Activated naive CD4-positive, alpha-beta T cell treated with anti-CD3 and anti-CD28 coated beads, Interleukin-2, amount 50 U/mL, for 72 hours (primary cell): ENCODE measurements around the gene ARRB2. TPM values are rescaled to one million over a fixed set of nuclear protein-coding genes. Genes with fewer than 3 reads are reported as not detected.
A peak's percentile ranks its signal among the peaks of the same experiment; 100 is the strongest.

ENCODE experiments used
- ATAC-seq, 2 donors: fragments of 150-1000 bp; cut with Tn5 transposase; 2 replicates each; pipeline ENCODE4 v1.10.0; 2021; ENCODE audit warnings: mild to moderate bottlenecking in 2 of 2, moderate library complexity in 2 of 2
- DNase-seq, 2 donors: peaks; one replicate each; pipeline ENCODE4 v3.0.0; 2021 to 2022; ENCODE audit warnings: low spot score in 2 of 2
- H3K27ac Mint-ChIP-seq, 2 donors: one replicate each; pipeline ENCODE4 v1.8.0; 2022; ENCODE audit warnings: mild to moderate bottlenecking in 2 of 2, mixed read lengths in 2 of 2
- H3K36me3 Mint-ChIP-seq, 2 donors: one replicate each; pipeline ENCODE4 v1.8.0; 2022; ENCODE audit warnings: mixed read lengths in 2 of 2
- H3K9me3 Mint-ChIP-seq, 2 donors: one replicate each; pipeline ENCODE4 v1.8.0; 2022; ENCODE audit warnings: mixed read lengths in 2 of 2
- total RNA-seq, 2 donors: library from RNA; stranded (reverse); gene quantifications; one replicate each; pipeline ENCODE4 v1.2.3, GENCODE V29; 2022

Gene ARRB2
- total RNA-seq, 2 donors from 2014 or later = 209 to 271 TPM

- H3K27ac Mint-ChIP-seq = peak within 1 kb of the TSS in 1 of 2 donors; percentile 66
- no peaks in the 10 kb centered on the region for H3K36me3 Mint-ChIP-seq
- ATAC-seq (peak; percentile 66 to 75), DNase-seq (peak in 1 of 2 donors; percentile 50)
- no peaks in the 10 kb centered on the region for H3K9me3 Mint-ChIP-seq
Observed at GRCh38 chr17:4739122-4740024, 28.9 kb downstream of the ARRB2 start, which contains the start of the genes CXCL16 and ZMYND15. Gene CXCL16, minus strand, starts transcription at chr17:4739928. Its CDS starts 589 bp downstream, at chr17:4739339. Gene ZMYND15, plus strand, starts transcription at chr17:4739833. Its CDS starts 716 bp downstream, at chr17:4740549.

DNA sequence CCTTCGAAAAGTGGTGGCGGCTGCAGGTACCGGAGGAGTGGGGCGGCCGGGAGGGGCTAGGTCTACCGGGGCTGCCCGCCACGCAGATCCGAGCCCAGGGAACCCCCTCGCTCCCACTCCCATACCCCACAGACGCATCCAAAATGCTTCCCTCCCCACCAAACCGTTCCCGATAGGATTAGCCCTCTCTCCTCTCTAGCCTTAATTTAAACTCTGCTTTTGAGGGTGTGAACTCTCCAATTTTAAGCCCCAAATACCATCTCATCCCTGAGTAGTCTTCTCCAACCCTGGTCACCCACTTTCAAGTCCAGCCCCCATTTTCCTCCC, 29.6 kb downstream of the ARRB2 start:
- ATAC-seq (no peak), DNase-seq (no peak)
- no peaks in the 10 kb centered on the region for H3K9me3 Mint-ChIP-seq
- no peak overlapping the region for H3K27ac Mint-ChIP-seq
- no peaks in the 10 kb centered on the region for H3K36me3 Mint-ChIP-seq

DNA sequence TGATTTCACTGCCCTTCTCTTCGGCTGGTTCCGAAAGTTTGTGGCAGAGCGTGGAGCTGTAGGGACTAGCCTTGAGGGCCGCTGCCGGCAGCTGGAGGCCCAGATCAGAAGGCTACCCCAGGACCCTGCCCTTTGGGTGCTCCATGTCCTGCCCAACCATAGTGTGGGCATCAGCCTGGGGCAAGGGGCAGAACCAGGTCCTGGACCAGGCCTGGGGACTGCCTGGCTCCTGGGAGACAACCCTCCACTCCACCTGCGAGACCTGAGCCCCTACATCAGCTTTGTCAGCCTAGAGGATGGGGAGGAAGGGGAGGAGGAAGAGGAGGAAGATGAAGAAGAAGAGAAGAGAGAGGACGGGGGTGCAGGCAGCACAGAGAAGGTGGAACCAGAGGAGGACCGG, 30.2 kb downstream of the ARRB2 start:
- H3K9me3 Mint-ChIP-seq = no peaks in the 10 kb centered on the region
- H3K36me3 Mint-ChIP-seq = no peaks in the 10 kb centered on the region
- ATAC-seq (no peak), DNase-seq (no peak)
- no peak overlapping the region for H3K27ac Mint-ChIP-seq

DNA sequence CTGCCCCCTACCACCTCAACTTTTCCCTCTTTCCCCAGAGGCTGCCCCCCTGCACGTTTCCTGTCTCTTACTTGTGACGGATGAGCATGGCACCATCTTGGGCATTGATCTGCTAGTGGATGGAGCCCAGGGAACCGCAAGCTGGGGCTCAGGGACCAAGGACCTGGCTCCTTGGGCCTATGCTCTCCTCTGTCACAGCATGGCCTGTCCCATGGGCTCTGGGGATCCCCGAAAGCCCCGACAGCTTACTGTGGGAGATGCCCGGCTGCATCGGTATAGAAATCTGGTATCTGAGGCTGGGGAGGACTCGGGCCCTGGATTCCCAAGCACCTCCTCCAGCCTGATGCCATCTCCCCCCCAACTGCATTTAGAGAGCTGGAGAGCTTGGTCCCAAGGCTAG, 31.1 kb downstream of the ARRB2 start:
- ATAC-seq (no peak), DNase-seq (no peak)
- no peaks in the 10 kb centered on the region for H3K9me3 Mint-ChIP-seq
- H3K27ac Mint-ChIP-seq = no peak overlapping the region
- no peaks in the 10 kb centered on the region for H3K36me3 Mint-ChIP-seq

GRCh38 chr17:4742133-4742532, 31.7 kb downstream of the ARRB2 start:
- Mint-ChIP-seq H3K9me3 (no peaks in the 10 kb centered on the region), H3K36me3 (no peaks in the 10 kb centered on the region), H3K27ac (no peak overlapping the region)
- ATAC-seq = no peak
- DNase-seq = no peak

DNA sequence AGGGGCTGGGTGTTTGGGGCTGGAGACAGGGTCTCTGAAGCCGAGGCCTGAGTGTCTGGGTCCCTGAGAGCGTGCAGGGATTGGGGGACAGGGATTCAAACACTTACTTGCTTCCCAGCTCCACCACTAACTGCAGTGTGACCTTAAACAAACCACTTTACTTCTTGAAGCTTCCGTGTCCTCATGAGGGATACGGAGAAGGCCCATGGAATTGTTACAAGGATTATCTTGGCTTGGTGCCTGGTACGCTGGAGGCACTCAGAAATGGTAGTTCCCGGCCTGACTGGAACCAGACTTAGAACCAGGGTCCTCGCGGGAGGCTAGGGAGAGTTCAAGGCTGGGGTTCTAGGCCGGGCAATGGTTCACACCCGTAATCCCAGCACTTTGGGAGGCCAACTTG, 32.2 kb downstream of the ARRB2 start:
- Mint-ChIP-seq H3K27ac (no peak overlapping the region), H3K36me3 (no peaks in the 10 kb centered on the region), H3K9me3 (no peaks in the 10 kb centered on the region)
- ATAC-seq = no peak
- DNase-seq = no peak

GRCh38 chr17:4743216-4743615, 32.8 kb downstream of the ARRB2 start:
- ATAC-seq (no peak), DNase-seq (no peak)
- Mint-ChIP-seq H3K27ac (peak overlapping the region in 1 of 2 donors; percentile 48), H3K36me3 (no peaks in the 10 kb centered on the region), H3K9me3 (no peaks in the 10 kb centered on the region)

DNA sequence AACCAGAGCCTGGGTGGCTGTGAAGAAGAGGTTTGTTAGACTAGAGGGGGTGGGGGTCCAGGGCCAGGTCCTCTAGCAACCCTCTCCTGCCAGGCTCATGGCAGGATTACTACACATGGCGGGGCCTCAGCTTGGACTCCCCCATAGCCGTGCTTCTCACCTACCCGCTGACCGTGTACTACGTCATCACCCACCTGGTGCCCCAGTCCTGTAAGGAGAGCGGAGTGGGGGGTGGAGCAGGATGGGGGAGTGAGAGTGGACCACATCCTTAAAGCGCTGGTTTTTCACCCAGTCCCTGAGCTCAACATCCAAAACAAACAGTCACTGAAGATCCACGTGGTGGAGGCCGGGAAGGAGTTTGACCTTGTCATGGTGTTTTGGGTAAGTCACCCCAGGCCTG, 33.5 kb downstream of the ARRB2 start:
- Mint-ChIP-seq H3K27ac (no peak overlapping the region), H3K36me3 (no peaks in the 10 kb centered on the region), H3K9me3 (no peaks in the 10 kb centered on the region)
- DNase-seq (no peak), ATAC-seq (no peak)

- no peaks in the 10 kb centered on the region for H3K9me3 Mint-ChIP-seq
- peak overlapping the region in 1 of 2 donors; percentile 57 for H3K27ac Mint-ChIP-seq
- H3K36me3 Mint-ChIP-seq = no peaks in the 10 kb centered on the region
- ATAC-seq = peak in 1 of 2 donors; percentile 19
- DNase-seq = no peak
Observed at GRCh38 chr17:4744999-4745969, 34.9 kb downstream of the ARRB2 start.

DNA sequence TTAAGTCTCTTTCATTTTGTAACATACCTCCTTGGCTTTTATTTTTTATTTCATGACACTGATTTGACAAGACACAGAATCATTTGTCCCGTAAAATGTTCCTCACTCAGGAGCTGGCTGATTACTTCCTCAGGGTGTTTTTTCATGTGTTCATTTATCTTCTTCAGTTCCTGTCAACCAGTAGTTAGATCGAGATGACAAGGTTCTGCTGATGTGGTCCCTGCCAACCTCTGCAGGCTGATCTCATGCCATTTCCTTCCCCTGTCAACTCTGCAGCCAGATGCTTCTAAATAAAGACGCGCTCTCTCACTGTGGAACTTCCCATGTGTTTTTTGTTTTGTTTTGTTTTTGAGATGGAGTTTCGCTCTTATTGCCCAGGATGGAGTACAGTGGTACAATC, 37.4 kb downstream of the ARRB2 start:
- no peak for DNase-seq

GRCh38 chr17:4748686-4749085, 38.3 kb downstream of the ARRB2 start:
- Mint-ChIP-seq H3K27ac (peak overlapping the region in 1 of 2 donors; percentile 48), H3K9me3 (no peaks in the 10 kb centered on the region), H3K36me3 (no peaks in the 10 kb centered on the region)
- ATAC-seq = no peak
- DNase-seq = no peak

More for the DNA sequence above, 37.4 kb downstream of the ARRB2 start:
- Mint-ChIP-seq H3K27ac (peak overlapping the region in 1 of 2 donors; percentile 48), H3K36me3 (no peaks in the 10 kb centered on the region), H3K9me3 (no peaks in the 10 kb centered on the region)
- peak; percentile 76 to 81 for ATAC-seq

DNA sequence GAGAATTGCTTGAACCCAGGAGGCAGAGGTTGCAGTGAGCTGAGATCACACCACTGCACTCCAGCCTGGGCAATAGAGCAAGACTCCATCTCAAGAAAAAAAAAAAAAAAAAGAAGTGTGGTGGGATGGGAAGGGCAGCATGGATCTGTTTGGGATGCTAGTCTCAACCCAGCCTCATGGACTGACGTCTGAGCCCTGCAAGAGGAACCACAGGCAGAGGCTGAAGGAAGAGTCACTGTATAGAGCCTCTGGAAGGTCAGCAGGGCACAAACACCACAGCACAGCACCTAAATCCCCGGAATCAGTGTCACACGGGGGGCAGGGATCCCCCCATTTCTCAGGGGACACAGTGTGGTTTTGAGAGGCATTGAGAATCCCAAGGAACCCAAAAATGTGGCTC, 40.2 kb downstream of the ARRB2 start:
- DNase-seq = no peak
- no peak for ATAC-seq
- Mint-ChIP-seq H3K36me3 (no peaks in the 10 kb centered on the region), H3K27ac (no peak overlapping the region), H3K9me3 (no peaks in the 10 kb centered on the region)

DNA sequence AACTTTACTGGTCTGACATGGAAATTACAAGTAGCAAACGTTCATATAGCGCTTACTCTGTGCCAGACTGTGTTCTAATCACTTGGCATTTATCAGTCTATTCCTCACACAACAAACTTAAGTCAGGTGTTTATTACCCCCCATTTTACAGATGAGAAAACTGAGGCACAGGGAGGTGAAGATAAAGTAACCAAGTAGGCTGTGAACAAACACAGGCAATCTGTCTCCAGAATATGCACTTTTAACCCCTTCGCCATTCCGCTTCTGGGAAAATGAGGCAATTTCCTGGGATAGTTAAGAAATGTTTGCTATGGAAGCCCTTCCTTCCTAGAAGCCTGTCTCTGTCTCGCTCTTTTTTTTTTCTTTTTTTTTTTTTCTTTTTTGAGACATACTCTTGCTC, 41.5 kb downstream of the ARRB2 start:
- H3K27ac Mint-ChIP-seq = no peak overlapping the region
- no peak for ATAC-seq
- H3K36me3 Mint-ChIP-seq = no peaks in the 10 kb centered on the region
- no peaks in the 10 kb centered on the region for H3K9me3 Mint-ChIP-seq
- no peak for DNase-seq

DNA sequence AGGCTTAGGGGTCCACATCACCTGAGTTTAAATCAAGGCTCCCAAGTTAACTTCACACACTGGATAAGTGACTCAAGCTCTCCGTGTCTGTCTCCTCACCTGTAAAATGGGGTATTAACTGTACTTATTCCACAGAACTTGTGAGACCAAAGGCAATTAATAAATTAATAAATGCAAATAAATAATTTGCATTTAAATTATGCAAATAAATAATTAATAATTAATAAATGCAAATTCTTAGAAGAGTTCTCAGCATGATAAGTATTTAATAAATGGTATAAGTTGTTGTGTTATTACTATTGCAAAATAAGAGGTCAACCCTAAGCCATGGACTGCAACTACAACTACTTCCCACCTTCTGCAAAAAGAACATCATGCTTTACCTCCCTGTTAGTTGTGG, 43.0 kb downstream of the ARRB2 start:
- DNase-seq (no peak), ATAC-seq (no peak)
- no peaks in the 10 kb centered on the region for H3K36me3 Mint-ChIP-seq
- H3K9me3 Mint-ChIP-seq = no peaks in the 10 kb centered on the region
- no peak overlapping the region for H3K27ac Mint-ChIP-seq

DNA sequence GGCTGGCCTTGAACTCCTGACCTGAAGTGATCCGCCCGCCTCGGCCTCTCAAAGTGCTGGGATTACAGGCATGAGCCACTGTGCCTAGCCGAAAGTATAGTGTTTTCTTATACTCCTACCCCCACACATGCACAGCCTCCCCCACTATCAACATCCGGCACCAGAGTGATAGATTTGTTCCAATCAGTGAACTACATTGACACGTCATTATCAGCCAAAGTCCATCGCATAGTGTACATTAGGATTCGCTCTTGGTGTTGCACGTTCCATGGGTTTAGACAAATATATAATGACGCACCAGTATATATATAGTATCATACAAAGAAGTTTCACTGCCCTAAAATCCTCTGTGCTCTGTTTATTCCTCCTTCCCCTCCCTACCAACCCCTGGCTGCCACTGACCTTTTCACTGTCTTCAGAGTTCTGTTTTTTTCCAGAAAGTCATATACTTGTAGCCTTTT, 49.4 kb downstream of the ARRB2 start:
- H3K36me3 Mint-ChIP-seq = no peaks in the 10 kb centered on the region
- H3K27ac Mint-ChIP-seq = no peak overlapping the region
- ATAC-seq (no peak), DNase-seq (no peak)
- no peaks in the 10 kb centered on the region for H3K9me3 Mint-ChIP-seq

DNA sequence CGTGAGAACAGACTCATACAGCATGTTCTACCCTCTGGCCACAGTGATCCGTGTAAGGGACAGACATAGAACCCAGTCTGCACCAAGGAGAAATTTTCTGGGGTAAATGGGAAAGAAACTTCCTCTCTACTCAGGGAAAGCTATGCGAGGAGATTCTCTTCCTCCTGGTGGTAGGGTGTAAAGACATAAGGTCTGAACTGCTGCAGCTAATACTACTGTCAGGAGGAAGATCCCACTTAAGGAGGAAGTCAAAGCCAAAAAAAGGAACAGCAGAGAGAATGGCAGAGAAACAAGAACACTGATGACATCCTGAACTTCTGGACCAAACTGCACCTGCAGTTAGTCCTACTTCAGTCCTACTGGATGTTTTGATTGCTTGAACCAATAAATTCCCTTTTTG, 54.2 kb downstream of the ARRB2 start:
- Mint-ChIP-seq H3K27ac (no peak overlapping the region), H3K9me3 (no peaks in the 10 kb centered on the region), H3K36me3 (no peaks in the 10 kb centered on the region)
- DNase-seq (no peak), ATAC-seq (no peak)

DNA sequence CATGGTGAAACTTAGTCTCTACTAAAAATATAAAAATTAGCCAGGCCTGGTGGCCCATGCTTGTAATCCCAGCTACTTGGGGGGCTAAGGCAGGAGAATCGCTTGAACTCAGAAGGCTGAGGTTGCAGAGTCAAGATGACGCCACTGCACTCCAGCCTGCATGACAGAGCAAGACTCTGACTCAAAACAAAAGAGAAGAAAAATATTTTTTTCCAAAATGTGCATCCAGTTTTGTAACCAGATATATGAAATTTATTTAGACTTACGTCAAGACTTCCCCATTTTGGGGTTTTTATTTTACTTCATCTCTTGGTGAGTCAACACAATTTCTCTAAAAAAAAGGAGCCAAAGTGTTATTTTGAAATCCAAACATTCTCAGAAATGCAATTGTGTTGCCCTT, 55.8 kb downstream of the ARRB2 start:
- DNase-seq = no peak
- no peaks in the 10 kb centered on the region for H3K36me3 Mint-ChIP-seq
- H3K27ac Mint-ChIP-seq = no peak overlapping the region
- no peaks in the 10 kb centered on the region for H3K9me3 Mint-ChIP-seq
- no peak for ATAC-seq
